GM10266 (cell line): ENCODE results near the gene KIF1B.

Experiments
- DNase-seq: peaks from one replicate; pipeline ENCODE4 v3.0.0; 2012; ENCODE audit errors: extremely low spot score
- TF ChIP-seq, protein P1 (sequence below): IDR thresholded peaks from 2 replicates; pipeline ENCODE4 v1.5.1; 2012; ENCODE audit warnings: mild to moderate bottlenecking, low read depth; ENCODE audit not compliant: control insufficient read depth, insufficient read depth; ENCODE audit errors: missing control alignments

KIF1B gene

DNA sequence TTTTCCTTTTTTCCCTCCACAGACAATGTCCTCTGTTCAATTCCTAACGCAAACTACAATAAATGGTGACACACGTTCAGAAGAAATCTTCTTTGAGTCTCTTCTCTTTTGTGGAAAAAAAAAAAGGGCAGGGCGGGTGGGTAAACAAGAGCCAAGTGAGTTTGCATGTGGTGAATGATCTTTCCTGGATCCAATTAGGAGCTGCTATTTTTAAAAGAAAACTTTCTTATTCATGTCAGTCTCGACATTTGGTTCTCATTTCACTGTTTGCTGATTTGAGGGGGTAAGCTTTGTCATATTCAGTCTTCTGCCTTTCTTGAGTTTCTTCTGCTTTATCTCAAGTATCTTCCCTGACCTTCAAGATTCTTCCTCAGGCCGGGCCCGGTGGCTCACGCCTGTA is 29.2 kb upstream of the KIF1B start:
- TF ChIP-seq, protein P1, sequence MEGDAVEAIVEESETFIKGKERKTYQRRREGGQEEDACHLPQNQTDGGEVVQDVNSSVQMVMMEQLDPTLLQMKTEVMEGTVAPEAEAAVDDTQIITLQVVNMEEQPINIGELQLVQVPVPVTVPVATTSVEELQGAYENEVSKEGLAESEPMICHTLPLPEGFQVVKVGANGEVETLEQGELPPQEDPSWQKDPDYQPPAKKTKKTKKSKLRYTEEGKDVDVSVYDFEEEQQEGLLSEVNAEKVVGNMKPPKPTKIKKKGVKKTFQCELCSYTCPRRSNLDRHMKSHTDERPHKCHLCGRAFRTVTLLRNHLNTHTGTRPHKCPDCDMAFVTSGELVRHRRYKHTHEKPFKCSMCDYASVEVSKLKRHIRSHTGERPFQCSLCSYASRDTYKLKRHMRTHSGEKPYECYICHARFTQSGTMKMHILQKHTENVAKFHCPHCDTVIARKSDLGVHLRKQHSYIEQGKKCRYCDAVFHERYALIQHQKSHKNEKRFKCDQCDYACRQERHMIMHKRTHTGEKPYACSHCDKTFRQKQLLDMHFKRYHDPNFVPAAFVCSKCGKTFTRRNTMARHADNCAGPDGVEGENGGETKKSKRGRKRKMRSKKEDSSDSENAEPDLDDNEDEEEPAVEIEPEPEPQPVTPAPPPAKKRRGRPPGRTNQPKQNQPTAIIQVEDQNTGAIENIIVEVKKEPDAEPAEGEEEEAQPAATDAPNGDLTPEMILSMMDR, result no peak
- DNase-seq, result no peak

DNA sequence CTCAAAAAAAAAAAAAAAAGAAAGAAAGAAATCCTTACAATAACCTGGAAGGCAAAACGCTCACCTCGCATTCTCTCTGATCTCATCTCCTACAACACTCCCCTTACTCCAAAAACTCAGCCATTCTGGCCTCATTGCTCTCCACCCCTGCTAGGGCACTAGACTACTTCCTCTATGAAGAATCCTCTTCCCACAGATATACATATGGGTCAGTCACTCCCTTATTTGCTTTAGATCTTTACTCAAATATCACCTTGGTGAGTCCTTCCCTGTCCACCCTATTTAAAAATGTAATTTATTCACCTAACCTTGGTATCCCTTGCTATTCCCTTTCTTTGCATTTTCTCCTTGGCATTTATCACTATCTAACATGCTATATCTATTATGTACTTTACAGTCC is 24.6 kb upstream of the KIF1B start:
- TF ChIP-seq, protein P1, result no peak
- DNase-seq, result no peak

DNA sequence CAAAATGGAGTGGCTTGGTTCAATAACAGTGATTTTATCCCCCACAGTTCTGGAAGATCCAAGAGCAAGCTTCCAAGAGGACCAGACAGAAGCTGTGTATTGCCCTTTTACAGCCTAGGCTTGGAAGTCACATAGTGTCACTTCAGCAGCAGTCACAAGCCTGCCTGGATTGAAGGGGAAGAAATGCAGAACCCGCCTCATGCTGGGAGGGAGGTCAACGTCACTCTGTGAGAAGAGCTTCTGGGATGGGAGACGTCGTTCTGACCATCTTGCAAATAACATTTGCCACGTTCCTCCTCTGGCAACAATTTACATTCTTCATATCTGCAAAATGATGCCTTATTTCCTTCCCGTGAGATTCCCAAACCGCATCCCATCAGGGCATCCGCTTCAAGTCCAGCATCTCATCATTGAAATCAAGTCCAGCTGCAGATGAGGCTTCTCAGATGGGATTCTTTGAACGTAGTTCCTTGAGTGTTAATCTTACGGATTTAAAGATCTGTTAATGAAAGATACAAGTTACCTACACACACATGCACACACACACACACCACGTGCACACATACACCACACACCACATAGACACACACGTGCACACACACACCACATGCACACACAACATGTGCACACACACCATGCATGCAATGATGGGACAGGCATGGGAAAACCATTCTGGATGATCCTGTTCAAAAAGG is 23.9 kb upstream of the KIF1B start:
- no peak for DNase-seq
- TF ChIP-seq, protein P1, result no peak

DNA sequence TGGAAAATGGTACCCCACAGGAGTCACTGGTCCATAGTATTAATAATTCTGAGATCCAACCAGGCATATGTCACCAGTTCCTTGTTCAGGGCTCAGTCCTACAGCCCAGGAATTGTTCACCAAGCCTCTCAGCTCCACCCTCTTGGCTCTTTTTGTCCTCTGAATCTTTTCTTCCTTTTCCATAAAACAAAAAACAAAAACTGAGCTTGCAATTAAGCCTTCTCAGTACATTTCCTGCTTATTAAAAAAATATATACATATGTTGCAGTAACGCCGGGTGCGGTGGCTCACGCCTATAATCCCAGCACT is 23.4 kb upstream of the KIF1B start:
- TF ChIP-seq, protein P1, result no peak

DNA sequence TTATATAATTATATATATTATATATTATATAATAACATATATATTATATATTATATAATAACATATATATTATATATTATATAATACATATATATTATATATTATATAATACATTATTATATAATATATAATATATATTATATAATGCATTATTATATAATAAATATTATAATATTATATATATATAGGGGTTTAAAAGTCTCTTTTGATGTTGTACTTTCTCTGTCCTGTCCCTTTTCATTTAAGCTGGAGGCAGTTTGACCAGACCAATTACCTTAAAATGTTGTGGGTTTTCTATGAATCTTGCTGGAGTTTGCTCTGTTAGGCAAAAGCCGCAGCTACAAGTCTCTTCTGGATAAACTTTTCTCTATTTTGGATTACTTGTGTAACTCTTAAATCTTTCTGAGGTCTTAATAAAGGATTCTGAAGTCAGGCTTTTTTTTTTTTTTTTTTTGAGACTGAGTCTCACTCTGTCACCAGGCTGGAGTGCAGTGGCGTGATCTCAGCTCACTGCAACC is 22.2 kb upstream of the KIF1B start:
- no peak for DNase-seq
- TF ChIP-seq, protein P1, result no peak

More for the DNA sequence above, 23.4 kb upstream of the KIF1B start:
- no peak for DNase-seq

DNA sequence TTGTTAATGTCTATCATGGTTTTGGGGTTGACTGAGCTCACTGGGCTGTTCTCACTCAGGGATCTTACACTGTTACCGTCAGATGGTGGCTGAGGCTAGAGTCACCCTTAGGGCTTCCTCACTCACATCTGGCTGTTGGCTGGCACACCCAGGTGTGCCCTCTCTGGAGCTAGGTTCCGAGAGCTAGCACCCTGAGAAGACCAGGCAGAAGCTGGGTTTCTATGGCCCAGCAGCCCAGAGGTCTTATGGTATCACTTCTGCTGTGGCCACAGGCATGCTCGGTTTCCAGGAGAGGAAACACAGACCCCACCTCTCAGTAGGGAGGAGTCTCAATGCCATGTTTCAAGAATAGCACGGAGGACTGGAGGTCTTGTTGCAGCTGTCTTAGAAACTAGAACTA is 20.7 kb upstream of the KIF1B start:
- DNase-seq, result peak; percentile 49
- TF ChIP-seq, protein P1, result no peak

DNA sequence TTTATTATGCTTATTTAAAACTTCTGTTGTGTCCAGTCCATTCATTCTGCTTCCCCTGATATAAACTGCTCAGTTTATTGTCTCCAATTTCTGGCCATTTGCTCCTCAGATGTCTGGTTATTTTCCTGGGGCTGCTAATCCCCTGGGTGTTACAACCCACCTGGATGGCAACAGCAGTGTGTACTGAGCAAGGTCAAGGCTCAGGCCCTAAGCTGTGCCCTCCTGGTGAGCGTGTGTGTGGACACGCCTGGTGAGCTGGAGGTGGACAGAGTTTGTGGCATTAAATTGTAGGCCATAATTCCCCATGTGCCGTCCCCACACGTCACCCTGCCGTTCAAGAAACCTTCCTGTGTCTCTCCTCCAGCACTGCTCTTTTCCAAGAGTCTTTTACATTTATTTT is 18.1 kb upstream of the KIF1B start:
- TF ChIP-seq, protein P1, result no peak
- DNase-seq, result no peak
